WTC11 (cell line): ENCODE results near the gene ZNF521. TPM values are rescaled to one million over a fixed set of nuclear protein-coding genes. Genes with fewer than 3 reads are reported as not detected.

ENCODE experiments used
- ATAC-seq: fragments of 200-7000 bp; cut with Tn5 transposase; 2 replicates; pipeline ENCODE4 v1.10.0; 2021; ENCODE audit warnings: mild to moderate bottlenecking, moderate library complexity
- CTCF ChIA-PET: fragments of 300-600 bp; sonication (Branson Sonifier 250); formaldehyde crosslinking; loops from one replicate; lab custom pipeline; 2021; ENCODE audit warnings: antibody characterized with exemption; lab: Charles Lee
- POLR2A ChIA-PET: fragments of 350-600 bp; sonication (Branson Sonifier 250); formaldehyde crosslinking; loops from one replicate; lab custom pipeline; 2021; ENCODE audit warnings: antibody characterized with exemption; lab: Charles Lee
- DNase-seq: peaks from one replicate; pipeline ENCODE4 v3.0.0; 2021; ENCODE audit warnings: low spot score
- H3K27ac Mint-ChIP-seq: 2 replicates; pipeline ENCODE4 v1.8.0; 2021; ENCODE audit warnings: mixed read lengths
- H3K27me3 Mint-ChIP-seq: 2 replicates; pipeline ENCODE4 v1.8.0; 2021; ENCODE audit warnings: low read depth, mild to moderate bottlenecking, moderate library complexity, mixed read lengths
- H3K36me3 Mint-ChIP-seq: 2 replicates; pipeline ENCODE4 v1.8.0; 2021; ENCODE audit warnings: mixed read lengths
- H3K4me1 Mint-ChIP-seq: 2 replicates; pipeline ENCODE4 v1.8.0; 2022; ENCODE audit warnings: mixed read lengths
- H3K4me3 Mint-ChIP-seq: 2 replicates; pipeline ENCODE4 v1.8.0; 2021; ENCODE audit warnings: mild to moderate bottlenecking, moderate library complexity, mixed read lengths
- H3K9me3 Mint-ChIP-seq: 2 replicates; pipeline ENCODE4 v1.8.0; 2021; ENCODE audit warnings: mixed read lengths
- CREB1 ChIP-seq: sonication (generic); formaldehyde crosslinking; IDR thresholded peaks from 2 replicates; pipeline ENCODE4 v1.8.0; 2023; ENCODE audit warnings: mild to moderate bottlenecking, missing genetic modification reagents
- ESRRA ChIP-seq: sonication (generic); formaldehyde crosslinking; IDR thresholded peaks from 2 replicates; pipeline ENCODE4 v1.8.1; 2022; ENCODE audit warnings: mild to moderate bottlenecking, missing genetic modification reagents, borderline replicate concordance
- ETV6 ChIP-seq: sonication (generic); formaldehyde crosslinking; IDR thresholded peaks from 2 replicates; pipeline ENCODE4 v1.8.1; 2022; ENCODE audit warnings: mild to moderate bottlenecking, missing genetic modification reagents
- GRHL2 ChIP-seq: fragments of 250-450 bp; sonication (Bioruptor Pico); IDR thresholded peaks from 2 replicates; pipeline ENCODE4 v1.8.0; 2022; ENCODE audit warnings: mild to moderate bottlenecking, moderate library complexity; ENCODE audit not compliant: insufficient replicate concordance, severe bottlenecking
- GTF2I ChIP-seq: fragments of 250-450 bp; sonication (Bioruptor Pico); conservative IDR thresholded peaks from 2 replicates; pipeline ENCODE4 v1.4.0; 2021; ENCODE audit warnings: mild to moderate bottlenecking
- KAT7 ChIP-seq: sonication (generic); formaldehyde crosslinking; IDR thresholded peaks from 2 replicates; pipeline ENCODE4 v1.8.1; 2023; ENCODE audit warnings: missing genetic modification reagents, mild to moderate bottlenecking, borderline replicate concordance
- MYBL2 ChIP-seq: sonication (generic); formaldehyde crosslinking; IDR thresholded peaks from 2 replicates; pipeline ENCODE4 v1.8.1; 2023; ENCODE audit warnings: mild to moderate bottlenecking, moderate library complexity, missing genetic modification reagents
- SOX15 ChIP-seq: fragments of 250-450 bp; sonication (Bioruptor Pico); IDR thresholded peaks from 2 replicates; pipeline ENCODE4 v1.9.0; 2021; ENCODE audit warnings: mild to moderate bottlenecking
- TEAD4 ChIP-seq: sonication (generic); formaldehyde crosslinking; IDR thresholded peaks from 2 replicates; pipeline ENCODE4 v1.8.0; 2022; ENCODE audit warnings: mild to moderate bottlenecking, missing genetic modification reagents
- ZNF138 ChIP-seq: sonication (generic); formaldehyde crosslinking; conservative IDR thresholded peaks from 2 replicates; pipeline ENCODE4 v1.8.1; 2022; ENCODE audit warnings: mild to moderate bottlenecking, moderate library complexity, missing genetic modification reagents
- ZNF263 ChIP-seq: sonication (generic); formaldehyde crosslinking; IDR thresholded peaks from 2 replicates; pipeline ENCODE4 v1.8.1; 2022; ENCODE audit warnings: low read depth, mild to moderate bottlenecking, moderate library complexity, missing genetic modification reagents
- ZNF396 ChIP-seq: fragments of 250-450 bp; sonication (Bioruptor Pico); IDR thresholded peaks from 2 replicates; pipeline ENCODE4 v1.8.0; 2021; ENCODE audit warnings: mild to moderate bottlenecking, moderate library complexity, borderline replicate concordance
- total RNA-seq: library from RNA; stranded (reverse); gene quantifications from 3 replicates; pipeline ENCODE4 v1.2.3, GENCODE V29; 2021
- TF ChIP-seq, protein P1 (sequence below): sonication (generic); formaldehyde crosslinking; IDR thresholded peaks from 2 replicates; pipeline ENCODE4 v1.8.1; 2022; ENCODE audit warnings: missing genetic modification reagents, borderline replicate concordance
- TF ChIP-seq, protein P2 (sequence below): fragments of 250-450 bp; sonication (Bioruptor Pico); IDR thresholded peaks from 2 replicates; pipeline ENCODE4 v2.1.2; 2022; ENCODE audit warnings: mild to moderate bottlenecking, moderate library complexity
- TF ChIP-seq, protein P3 (sequence below): sonication (generic); formaldehyde crosslinking; IDR thresholded peaks from 2 replicates; pipeline ENCODE4 v1.8.0; 2022; ENCODE audit warnings: mild to moderate bottlenecking, missing genetic modification reagents
- TF ChIP-seq, protein P4 (sequence below): sonication (generic); formaldehyde crosslinking; IDR thresholded peaks from 2 replicates; pipeline ENCODE4 v1.8.1; 2023; ENCODE audit warnings: mild to moderate bottlenecking, missing genetic modification reagents, borderline replicate concordance
- TF ChIP-seq, protein P5 (sequence below): sonication (generic); formaldehyde crosslinking; IDR thresholded peaks from 2 replicates; pipeline ENCODE4 v1.8.1; 2023; ENCODE audit warnings: mild to moderate bottlenecking, missing genetic modification reagents

Gene ZNF521
- total RNA-seq, 1 experiment from 2014 or later = 15.3 TPM

DNA sequence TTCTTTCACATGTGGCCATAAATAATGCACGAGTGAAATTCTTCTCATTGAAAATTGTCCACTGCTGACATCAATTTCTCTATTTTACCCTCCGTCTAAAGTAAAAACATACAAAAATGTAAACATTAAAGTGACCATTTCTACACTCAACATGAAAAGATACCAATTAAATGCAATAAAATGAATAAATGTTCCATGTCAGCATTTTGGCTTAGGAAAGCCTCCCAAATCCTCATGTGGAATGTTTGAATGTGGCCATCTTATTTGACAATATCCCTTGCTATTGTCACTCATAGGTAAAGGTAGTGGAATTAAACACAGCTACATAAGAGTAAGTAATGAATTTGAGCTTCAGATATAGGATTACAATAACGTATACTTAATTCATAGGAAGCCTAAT is 60.8 kb downstream of the ZNF521 start (continued):
- no peak for TF ChIP-seq KAT7 (CRISPR knock-in tag)

DNA sequence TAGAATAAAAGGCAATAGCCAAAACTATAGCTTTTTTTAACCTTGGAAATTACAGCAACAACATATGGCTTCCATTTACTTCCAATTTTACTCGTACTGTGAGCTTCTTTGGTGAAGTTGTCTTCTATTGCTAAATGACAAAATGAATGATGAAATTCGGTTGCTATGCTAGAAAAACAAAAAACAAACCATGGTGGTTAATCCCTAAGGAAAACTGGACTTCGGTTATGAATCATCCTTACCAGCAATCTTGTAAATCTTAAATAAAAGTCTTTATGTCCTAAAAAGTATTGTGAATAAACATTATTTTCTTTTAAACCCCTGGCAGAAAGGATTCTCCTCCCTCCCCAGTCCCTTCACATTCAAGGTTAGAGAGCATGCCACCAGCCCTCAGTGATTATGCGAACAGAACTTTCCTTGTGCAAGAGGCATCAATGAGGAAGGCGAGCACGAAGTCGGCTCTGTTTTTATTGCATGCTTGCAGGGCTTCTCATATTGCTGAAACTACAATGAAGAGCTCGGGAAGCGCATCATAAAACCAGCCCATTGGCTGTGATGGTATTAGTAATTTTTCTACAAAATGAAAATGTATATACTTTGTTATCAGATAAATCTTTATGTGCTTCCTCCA is 62.9 kb downstream of the ZNF521 start:
- CTCF ChIA-PET = no interaction called here
- peaks cover 17% of the 10 kb centered on the region for H3K4me1 Mint-ChIP-seq
- ATAC-seq (no peak), DNase-seq (no peak)
- H3K27ac Mint-ChIP-seq = no peak overlapping the region
- H3K9me3 Mint-ChIP-seq = no peaks in the 10 kb centered on the region
- POLR2A ChIA-PET = no interaction called here
- H3K4me3 Mint-ChIP-seq = no peak overlapping the region
- H3K27me3 Mint-ChIP-seq = no peaks in the 10 kb centered on the region
- no peaks in the 10 kb centered on the region for H3K36me3 Mint-ChIP-seq
- TF ChIP-seq GTF2I (CRISPR knock-in tag) (no peak), SOX15 (CRISPR knock-in tag) (no peak), ESRRA (CRISPR knock-in tag) (no peak), ZNF396 (CRISPR knock-in tag) (no peak), ZNF138 (no peak), ZNF263 (CRISPR knock-in tag) (no peak), CREB1 (CRISPR knock-in tag) (no peak), GRHL2 (no peak), MYBL2 (no peak)
- TF ChIP-seq, protein P1, sequence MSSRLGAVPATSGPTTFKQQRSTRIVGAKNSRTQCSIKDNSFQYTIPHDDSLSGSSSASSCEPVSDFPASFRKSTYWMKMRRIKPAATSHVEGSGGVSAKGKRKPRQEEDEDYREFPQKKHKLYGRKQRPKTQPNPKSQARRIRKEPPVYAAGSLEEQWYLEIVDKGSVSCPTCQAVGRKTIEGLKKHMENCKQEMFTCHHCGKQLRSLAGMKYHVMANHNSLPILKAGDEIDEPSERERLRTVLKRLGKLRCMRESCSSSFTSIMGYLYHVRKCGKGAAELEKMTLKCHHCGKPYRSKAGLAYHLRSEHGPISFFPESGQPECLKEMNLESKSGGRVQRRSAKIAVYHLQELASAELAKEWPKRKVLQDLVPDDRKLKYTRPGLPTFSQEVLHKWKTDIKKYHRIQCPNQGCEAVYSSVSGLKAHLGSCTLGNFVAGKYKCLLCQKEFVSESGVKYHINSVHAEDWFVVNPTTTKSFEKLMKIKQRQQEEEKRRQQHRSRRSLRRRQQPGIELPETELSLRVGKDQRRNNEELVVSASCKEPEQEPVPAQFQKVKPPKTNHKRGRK = no peak
- TF ChIP-seq, protein P2, sequence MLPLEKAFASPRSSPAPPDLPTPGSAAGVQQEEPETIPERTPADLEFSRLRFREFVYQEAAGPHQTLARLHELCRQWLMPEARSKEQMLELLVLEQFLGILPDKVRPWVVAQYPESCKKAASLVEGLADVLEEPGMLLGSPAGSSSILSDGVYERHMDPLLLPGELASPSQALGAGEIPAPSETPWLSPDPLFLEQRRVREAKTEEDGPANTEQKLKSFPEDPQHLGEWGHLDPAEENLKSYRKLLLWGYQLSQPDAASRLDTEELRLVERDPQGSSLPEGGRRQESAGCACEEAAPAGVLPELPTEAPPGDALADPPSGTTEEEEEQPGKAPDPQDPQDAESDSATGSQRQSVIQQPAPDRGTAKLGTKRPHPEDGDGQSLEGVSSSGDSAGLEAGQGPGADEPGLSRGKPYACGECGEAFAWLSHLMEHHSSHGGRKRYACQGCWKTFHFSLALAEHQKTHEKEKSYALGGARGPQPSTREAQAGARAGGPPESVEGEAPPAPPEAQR = no peak

DNA sequence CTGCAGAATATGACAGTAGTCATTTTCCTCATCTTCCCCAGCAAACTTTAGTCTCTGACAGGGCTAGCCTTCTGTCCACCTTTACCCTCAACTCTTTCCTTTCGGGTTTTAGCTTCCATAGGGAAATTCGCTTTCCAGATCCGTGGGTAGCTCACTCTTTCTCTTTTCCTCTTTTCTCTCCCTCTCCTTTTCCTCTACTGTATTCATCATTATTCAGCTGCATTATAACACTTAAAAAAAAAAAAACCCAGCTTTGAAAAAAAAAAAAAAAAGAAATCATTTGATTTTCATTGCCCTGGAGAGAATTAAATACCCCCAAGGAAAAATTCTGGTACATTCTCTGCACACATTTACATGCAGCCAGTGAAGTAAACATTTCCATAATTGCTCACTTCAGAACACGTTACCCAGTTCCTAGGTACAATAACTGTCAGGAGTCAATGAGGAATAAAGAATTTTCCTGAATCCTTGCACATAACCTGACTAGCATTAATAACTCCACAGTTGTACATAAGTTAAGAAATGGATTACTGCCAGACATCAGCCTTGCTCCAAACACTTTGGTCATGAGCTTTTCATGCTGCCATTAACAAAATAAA is 63.5 kb downstream of the ZNF521 start:
- H3K9me3 Mint-ChIP-seq = no peaks in the 10 kb centered on the region
- no peaks in the 10 kb centered on the region for H3K27me3 Mint-ChIP-seq
- ChIA-PET POLR2A (no interaction called here), CTCF (no interaction called here)
- H3K36me3 Mint-ChIP-seq = no peaks in the 10 kb centered on the region
- no peak for DNase-seq
- H3K4me1 Mint-ChIP-seq = peaks cover 17% of the 10 kb centered on the region
- TF ChIP-seq, protein P3, sequence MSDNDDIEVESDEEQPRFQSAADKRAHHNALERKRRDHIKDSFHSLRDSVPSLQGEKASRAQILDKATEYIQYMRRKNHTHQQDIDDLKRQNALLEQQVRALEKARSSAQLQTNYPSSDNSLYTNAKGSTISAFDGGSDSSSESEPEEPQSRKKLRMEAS (CRISPR knock-in tag) = no peak
- no peak for TF ChIP-seq ETV6 (CRISPR knock-in tag)
- TF ChIP-seq TEAD4 (CRISPR knock-in tag) = no peak
- TF ChIP-seq, protein P4, sequence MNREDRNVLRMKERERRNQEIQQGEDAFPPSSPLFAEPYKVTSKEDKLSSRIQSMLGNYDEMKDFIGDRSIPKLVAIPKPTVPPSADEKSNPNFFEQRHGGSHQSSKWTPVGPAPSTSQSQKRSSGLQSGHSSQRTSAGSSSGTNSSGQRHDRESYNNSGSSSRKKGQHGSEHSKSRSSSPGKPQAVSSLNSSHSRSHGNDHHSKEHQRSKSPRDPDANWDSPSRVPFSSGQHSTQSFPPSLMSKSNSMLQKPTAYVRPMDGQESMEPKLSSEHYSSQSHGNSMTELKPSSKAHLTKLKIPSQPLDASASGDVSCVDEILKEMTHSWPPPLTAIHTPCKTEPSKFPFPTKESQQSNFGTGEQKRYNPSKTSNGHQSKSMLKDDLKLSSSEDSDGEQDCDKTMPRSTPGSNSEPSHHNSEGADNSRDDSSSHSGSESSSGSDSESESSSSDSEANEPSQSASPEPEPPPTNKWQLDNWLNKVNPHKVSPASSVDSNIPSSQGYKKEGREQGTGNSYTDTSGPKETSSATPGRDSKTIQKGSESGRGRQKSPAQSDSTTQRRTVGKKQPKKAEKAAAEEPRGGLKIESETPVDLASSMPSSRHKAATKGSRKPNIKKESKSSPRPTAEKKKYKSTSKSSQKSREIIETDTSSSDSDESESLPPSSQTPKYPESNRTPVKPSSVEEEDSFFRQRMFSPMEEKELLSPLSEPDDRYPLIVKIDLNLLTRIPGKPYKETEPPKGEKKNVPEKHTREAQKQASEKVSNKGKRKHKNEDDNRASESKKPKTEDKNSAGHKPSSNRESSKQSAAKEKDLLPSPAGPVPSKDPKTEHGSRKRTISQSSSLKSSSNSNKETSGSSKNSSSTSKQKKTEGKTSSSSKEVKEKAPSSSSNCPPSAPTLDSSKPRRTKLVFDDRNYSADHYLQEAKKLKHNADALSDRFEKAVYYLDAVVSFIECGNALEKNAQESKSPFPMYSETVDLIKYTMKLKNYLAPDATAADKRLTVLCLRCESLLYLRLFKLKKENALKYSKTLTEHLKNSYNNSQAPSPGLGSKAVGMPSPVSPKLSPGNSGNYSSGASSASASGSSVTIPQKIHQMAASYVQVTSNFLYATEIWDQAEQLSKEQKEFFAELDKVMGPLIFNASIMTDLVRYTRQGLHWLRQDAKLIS = no peak
- TF ChIP-seq, protein P5, sequence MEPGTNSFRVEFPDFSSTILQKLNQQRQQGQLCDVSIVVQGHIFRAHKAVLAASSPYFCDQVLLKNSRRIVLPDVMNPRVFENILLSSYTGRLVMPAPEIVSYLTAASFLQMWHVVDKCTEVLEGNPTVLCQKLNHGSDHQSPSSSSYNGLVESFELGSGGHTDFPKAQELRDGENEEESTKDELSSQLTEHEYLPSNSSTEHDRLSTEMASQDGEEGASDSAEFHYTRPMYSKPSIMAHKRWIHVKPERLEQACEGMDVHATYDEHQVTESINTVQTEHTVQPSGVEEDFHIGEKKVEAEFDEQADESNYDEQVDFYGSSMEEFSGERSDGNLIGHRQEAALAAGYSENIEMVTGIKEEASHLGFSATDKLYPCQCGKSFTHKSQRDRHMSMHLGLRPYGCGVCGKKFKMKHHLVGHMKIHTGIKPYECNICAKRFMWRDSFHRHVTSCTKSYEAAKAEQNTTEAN (CRISPR knock-in tag) = no peak
- no peak overlapping the region for H3K27ac Mint-ChIP-seq
- no peak for ATAC-seq
- H3K4me3 Mint-ChIP-seq = no peak overlapping the region
